Uterus (tissue), 4 donors: ENCODE measurements around the gene DNAJC18. TPM values are rescaled to one million over a fixed set of nuclear protein-coding genes. Genes with fewer than 3 reads are reported as not detected.
"Not testable (repeated sequence)": the region's sequence is repeated elsewhere in the genome, so short reads cannot be mapped to it uniquely, and the experiment has no call there.

ENCODE experiments used
- DNase-seq, 2 donors: peaks; one replicate each; pipeline ENCODE4 v3.0.0-alpha.2; 2019 to 2020
- H3K27ac ChIP-seq, 2 donors: fragments of 200-600 bp; sonication (generic); 1 replicate in 1 of 2; 2 replicates in 1 of 2; pipeline ENCODE4 v1.5.1; 2016 to 2018
- H3K27me3 ChIP-seq, 2 donors: fragments of 200-600 bp; sonication (generic); one replicate each; pipeline ENCODE4 v1.5.1; 2018 to 2019; ENCODE audit warnings: control low read depth in 1 of 2
- H3K36me3 ChIP-seq, 2 donors: fragments of 200-600 bp; sonication (generic); one replicate each; pipeline ENCODE4 v1.5.1; 2019; ENCODE audit warnings: control low read depth in 1 of 2
- H3K4me1 ChIP-seq, 2 donors: fragments of 200-600 bp; sonication (generic); one replicate each; pipeline ENCODE4 v1.5.1; 2018 to 2019; ENCODE audit warnings: control low read depth in 1 of 2
- H3K4me3 ChIP-seq, 2 donors: fragments of 200-600 bp; sonication (generic); 1 replicate in 1 of 2; 2 replicates in 1 of 2; pipeline ENCODE4 v1.5.1; 2018 to 2019; ENCODE audit warnings: mild to moderate bottlenecking in 1 of 2
- H3K9me3 ChIP-seq, 2 donors: fragments of 200-600 bp; sonication (generic); one replicate each; pipeline ENCODE4 v1.5.1; 2019; ENCODE audit warnings: control low read depth in 1 of 2
- CTCF ChIP-seq, 4 experiments: fragments of 200-600 bp in 2 of 4; fragments of 450-650 bp in 2 of 4; sonication (generic) in 2 of 4; IDR thresholded peaks; one replicate each; pipeline ENCODE4 v1.5.1; 2016 to 2019; ENCODE audit warnings: antibody characterized with exemption in 4 of 4, mild to moderate bottlenecking in 2 of 4, moderate library complexity in 1 of 4
- POLR2A ChIP-seq, 2 donors: fragments of 450-650 bp; IDR thresholded peaks; one replicate each; pipeline ENCODE4 v1.6.1; 2016; ENCODE audit warnings: antibody characterized with exemption in 2 of 2, mild to moderate bottlenecking in 1 of 2, moderate library complexity in 1 of 2
- intact Hi-C: fragments of 100-400 bp; cut with DNase I; formaldehyde crosslinking; loops from one replicate; pipeline ENCODE4 v1.15.1; 2023; ENCODE audit warnings: low total_unique reads
- total RNA-seq, 4 donors: library from RNA; depleted of rRNA in 3 of 4; stranded (reverse); fragments of >200 nt in 3 of 4; gene quantifications; one replicate each; pipeline versions ENCODE4 v1.1.0 to v1.2.4, GENCODE V29; 2014 to 2023
- donor health status: DM: yes; HTN: yes; CAD: no.

Gene DNAJC18
- total RNA-seq, 4 donors from 2014 or later = 3.1 to 21.6 (median 12.6) TPM

GRCh38 chr5:139481580-139482049 is 42.3 kb upstream of the DNAJC18 start:
- Histone ChIP-seq H3K27ac (peak overlapping the region; percentile 87 to 91), H3K4me3 (peak overlapping the region; percentile 25 to 43), H3K36me3 (no peaks in the 10 kb centered on the region), H3K4me1 (peaks cover 0 to 8% of the 10 kb centered on the region in 2 donors), H3K9me3 (no peaks in the 10 kb centered on the region), H3K27me3 (no peaks in the 10 kb centered on the region)
- peak in 3 of 4 experiments; percentile 4 to 42 (median 16) for TF ChIP-seq CTCF (IDR thresholded peaks at IDR 0.05)
- no peak for TF ChIP-seq POLR2A (IDR thresholded peaks at IDR 0.05)
- peak; percentile 38 to 48 for DNase-seq
- intact Hi-C loops = no loop called here

GRCh38 chr5:139481122-139481533 is 41.8 kb upstream of the DNAJC18 start:
- H3K36me3 ChIP-seq = no peaks in the 10 kb centered on the region
- peak overlapping the region; percentile 25 to 43 for H3K4me3 ChIP-seq
- intact Hi-C loops = no loop called here
- peak overlapping the region; percentile 87 to 91 for H3K27ac ChIP-seq
- H3K27me3 ChIP-seq = no peaks in the 10 kb centered on the region
- DNase-seq = peak; percentile 68 to 70
- TF ChIP-seq CTCF (IDR thresholded peaks at IDR 0.05) (no peak), POLR2A (IDR thresholded peaks at IDR 0.05) (no peak)
- H3K4me1 ChIP-seq = peaks cover 0 to 8% of the 10 kb centered on the region in 2 donors
- no peaks in the 10 kb centered on the region for H3K9me3 ChIP-seq

GRCh38 chr5:139479729-139480128 is 40.4 kb upstream of the DNAJC18 start:
- intact Hi-C loops, H3K36me3 ChIP-seq: not testable (repeated sequence)

GRCh38 chr5:139478657-139479423 is 39.5 kb upstream of the DNAJC18 start:
- H3K27ac ChIP-seq, H3K36me3 ChIP-seq, H3K9me3 ChIP-seq, H3K4me3 ChIP-seq, DNase-seq, H3K4me1 ChIP-seq, intact Hi-C loops, H3K27me3 ChIP-seq: not testable (repeated sequence)

More at GRCh38 chr5:139479729-139480128, 40.4 kb upstream of the DNAJC18 start:
- H3K9me3 ChIP-seq, H3K4me1 ChIP-seq, H3K4me3 ChIP-seq, DNase-seq, H3K27me3 ChIP-seq, H3K27ac ChIP-seq: not testable (repeated sequence)

GRCh38 chr5:139475865-139476617 is 36.7 kb upstream of the DNAJC18 start:
- no peaks in the 10 kb centered on the region for H3K36me3 ChIP-seq
- DNase-seq = no peak
- intact Hi-C loops = no loop called here
- no peak overlapping the region for H3K4me3 ChIP-seq
- no peak overlapping the region for H3K27ac ChIP-seq
- H3K4me1 ChIP-seq = peaks cover 0 to 2% of the 10 kb centered on the region in 2 donors
- no peaks in the 10 kb centered on the region for H3K27me3 ChIP-seq
- H3K9me3 ChIP-seq = no peaks in the 10 kb centered on the region
- TF ChIP-seq CTCF (IDR thresholded peaks at IDR 0.05) = no peak
- no peak for TF ChIP-seq POLR2A (IDR thresholded peaks at IDR 0.05)
